ENCODE data around the gene HNRNPDL.
"Not testable (repeated sequence)": the region's sequence is repeated elsewhere in the genome, so short reads cannot be mapped to it uniquely, and the experiment has no call there.

The HNRNPDL gene

DNA sequence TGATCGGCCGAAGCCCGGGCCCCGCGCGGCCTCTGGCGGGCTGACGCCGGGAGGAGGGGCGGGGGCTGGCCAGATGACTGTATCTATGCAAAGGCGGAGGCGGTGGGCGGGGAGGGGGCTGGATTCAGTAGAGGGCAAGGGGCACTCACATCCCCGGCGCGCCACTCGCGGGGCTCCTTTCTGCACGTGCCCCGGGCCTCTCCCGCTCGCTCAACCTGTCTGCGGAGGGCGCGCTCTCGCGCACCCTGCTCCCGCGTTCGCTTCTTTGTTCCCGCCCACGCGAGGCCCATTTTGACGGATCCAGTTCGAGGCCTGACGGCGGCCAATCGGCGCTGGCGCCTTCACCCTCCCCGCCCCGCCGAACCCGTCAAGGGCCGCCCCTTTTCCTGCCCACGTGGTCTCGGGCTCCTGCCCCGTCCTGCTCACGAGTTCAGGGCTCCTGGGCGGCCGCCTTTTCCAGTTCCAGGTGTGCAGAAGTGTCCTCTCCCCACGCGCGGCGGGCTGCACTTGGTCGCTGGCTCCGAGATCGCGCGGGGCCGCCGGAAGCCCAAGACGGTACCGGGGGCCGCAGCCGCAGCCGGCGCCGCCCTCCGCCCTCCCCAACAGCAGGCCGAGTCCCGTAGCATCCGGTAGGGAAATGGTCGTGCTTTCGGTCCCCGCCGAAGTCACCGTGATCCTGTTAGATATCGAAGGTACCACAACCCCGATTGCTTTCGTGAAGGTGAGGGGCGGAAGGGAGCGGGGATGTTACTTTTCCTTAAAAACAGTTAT is at the start of gene HNRNPDL, which contains the start of gene ENOPH1:
HNRNPDL (minus strand) TSS at position 270 of the 771 bp plus-strand sequence. CDS start 772 bp downstream, outside the sequence.
ENOPH1 (plus strand) TSS at position 398 of the 771 bp plus-strand sequence; CDS start at position 638, 240 bp downstream.
- peak; percentile 97 for DNase-seq (ENCODE audit: low read depth)

DNA sequence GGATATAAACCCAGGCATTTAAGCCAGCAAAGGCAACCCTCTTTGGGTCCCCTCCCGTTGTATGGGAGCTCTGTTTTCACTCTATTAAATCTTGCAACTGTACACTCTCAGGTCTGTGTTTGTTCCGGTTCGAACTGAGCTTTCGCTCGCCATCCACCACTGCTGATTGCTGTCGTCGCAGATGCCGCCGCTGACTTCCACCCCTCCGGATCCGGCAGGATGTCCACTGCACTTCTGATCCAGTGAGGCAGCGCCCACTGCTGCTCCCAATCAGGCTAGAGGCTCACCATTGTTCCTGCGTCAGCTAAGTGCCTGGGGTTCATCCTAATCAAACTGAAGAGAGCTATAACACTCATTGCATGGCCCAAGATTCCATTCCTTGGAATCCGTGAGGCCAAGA is 49.3 kb upstream of the HNRNPDL start:
- DNase-seq (ENCODE audit: low read depth): no peak

DNA sequence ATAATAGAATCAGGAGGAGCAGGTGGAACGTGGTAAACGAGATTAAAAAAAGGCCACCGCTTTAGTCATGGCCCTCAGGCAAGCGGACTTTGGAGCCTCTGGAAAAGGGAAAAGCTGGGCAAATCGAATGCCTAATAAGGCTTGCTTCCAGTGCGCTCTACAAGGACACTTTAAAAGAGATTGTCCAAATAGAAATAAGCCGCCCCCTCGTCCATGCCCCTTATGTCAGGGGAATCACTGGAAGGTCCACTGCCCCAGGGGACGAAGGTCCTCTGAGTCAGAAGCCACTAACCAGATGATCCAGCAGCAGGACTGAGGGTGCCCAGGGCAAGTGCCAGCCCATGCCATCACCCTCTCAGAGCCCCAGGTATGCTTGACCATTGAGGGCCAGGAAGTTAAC is 47.2 kb upstream of the HNRNPDL start:
- DNase-seq (ENCODE audit: low read depth): not testable (repeated sequence)

DNA sequence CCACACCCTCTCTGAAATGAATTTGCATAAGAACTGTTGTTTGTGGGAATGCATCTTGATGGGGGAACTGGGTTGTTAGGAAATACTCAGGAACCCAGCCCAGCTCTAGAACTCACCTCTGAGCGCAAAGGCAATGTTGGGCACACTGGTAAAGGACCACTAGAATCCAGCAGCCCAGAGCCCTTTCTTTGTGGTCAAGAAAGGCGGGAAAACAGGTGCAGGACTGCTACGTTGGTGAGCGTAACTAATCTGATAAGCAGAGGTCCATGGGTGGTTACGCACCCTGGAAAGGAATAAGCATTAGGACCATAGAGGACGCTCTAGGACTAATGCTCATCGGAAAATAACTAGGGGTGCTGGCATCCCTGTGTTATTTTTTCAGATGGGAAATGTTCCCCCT is 45.7 kb upstream of the HNRNPDL start:
- not testable (repeated sequence) for DNase-seq (ENCODE audit: low read depth)

DNA sequence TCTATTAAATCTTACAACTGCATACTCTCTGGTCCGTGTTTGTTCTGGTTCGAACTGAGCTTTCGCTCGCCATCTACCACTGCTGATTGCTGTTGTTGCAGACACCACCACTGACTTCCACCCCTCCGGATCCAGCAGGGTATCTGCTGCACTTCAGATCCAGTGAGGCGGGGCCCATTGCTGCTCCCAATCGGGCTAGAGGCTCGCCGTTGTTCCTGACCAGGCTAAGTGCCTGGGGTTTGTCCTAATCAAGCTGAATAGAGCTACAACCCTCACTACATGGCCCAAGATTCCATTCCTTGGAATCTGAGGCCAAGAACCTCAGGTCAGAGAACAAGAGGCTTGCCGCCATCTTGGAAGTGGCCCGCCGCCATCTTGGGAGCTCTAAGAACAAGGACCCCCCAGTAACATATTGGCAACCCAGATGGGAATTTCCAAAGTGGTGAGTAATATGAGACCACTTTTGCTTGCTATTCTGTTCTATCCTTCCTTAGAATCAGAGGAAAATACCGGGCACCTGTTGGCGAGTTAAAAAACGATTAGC is 43.4 kb upstream of the HNRNPDL start:
- no peak for DNase-seq (ENCODE audit: low read depth)

DNA sequence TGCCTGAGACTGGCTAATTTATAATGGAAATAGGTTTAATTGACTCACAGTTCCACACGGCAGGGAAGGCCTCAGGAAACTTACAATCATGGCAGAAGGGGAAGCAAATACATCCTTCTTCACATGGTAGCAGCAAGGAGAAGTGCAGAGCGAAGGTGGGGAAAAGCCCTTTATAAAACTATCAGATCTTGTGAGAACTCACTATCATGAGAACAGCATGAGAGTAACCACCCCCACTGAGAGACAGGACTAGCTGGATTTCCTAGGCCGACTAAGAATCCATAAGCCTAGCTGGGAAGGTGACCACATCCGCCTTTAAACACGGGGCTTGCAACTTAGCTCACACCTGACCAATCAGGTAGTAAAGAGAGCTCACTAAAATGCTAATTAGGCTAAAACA is 42.8 kb upstream of the HNRNPDL start:
- not testable (repeated sequence) for DNase-seq (ENCODE audit: low read depth)

DNA sequence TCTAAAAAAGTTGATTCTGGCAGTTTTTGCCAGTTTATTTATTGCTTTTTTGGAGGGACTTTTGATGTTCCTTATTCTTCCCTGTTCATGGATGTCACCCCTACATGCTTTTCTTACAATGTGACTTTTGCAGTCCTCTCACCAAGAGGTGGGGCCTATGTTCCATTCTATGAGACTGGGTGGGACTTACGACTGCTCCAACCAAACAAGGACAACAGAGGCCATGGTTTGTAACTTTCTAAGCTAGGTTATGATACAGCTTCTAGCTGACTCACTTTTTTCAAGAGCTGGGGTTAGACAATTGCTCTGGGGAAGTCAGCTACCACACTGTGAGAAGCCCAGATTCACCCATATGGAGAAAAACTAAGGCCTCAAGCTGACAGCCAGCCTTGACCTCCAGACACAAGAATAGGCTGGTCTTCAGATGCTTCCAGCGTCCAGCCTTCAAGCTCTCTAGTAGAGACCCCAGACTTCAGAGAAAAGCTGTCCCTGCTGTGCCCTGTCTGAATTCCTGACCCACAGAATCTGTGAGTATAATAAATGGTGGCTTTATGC is 39.6 kb upstream of the HNRNPDL start:
- DNase-seq (ENCODE audit: low read depth): peak; percentile 56

DNA sequence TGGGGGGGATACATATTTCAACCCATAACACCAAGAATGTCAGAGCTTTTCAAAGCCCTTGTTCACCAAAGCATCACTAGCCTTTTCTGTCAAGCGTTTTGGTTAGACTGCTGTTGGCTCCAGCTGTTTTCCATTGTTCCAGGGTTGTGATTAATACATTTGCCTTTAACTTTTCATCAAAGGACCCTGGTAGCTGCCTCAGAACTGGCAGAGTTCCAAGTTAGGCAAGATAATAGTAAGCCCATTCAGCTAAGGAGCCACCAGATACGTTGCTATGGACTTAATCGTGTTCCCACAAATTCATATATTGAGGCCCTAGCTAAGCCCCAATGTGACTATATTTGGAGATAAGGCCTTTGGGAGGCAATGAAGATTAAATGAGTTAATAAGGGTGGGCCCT is 37.2 kb upstream of the HNRNPDL start:
- no peak for DNase-seq (ENCODE audit: low read depth)

DNA sequence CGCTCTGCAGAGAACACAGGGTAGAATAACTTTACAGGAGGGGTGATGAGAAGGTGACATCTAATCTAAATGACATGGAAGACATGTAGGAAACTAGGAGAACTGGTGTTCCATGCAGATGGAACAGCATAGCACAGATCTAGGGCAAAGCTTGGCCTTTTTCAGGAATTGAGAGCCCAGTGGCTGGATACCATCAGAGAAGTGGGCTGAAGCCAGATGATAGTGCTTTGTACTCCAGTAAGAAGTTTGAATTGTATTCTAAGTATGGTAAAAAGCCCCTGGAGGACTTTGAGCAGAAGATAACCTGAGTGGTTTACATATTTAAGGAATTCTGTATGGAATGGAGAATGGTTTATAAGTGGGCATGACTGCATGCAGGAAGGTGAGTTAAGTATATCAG is 33.0 kb upstream of the HNRNPDL start:
- no peak for DNase-seq (ENCODE audit: low read depth)

DNA sequence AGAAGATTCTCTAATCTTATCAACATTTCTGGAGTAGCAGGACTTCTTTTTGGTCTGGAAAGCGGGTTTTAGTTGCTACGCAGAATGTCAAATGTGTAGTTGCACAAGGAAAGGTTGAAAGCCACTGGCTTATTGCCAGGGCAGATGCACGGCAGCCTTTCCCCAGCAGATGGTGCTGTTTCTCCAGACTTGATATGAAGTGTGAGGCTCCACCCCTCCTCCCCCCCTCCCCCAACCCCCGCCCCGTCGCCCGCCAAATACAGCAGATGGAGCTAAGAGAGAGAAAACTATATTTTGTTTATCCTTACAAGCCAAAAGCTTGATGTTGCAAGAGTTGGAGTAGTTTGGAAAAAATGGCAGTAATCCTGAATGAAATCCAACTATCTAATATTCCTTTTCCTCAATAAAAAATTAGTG is 32.2 kb upstream of the HNRNPDL start:
- DNase-seq (ENCODE audit: low read depth): peak; percentile 84

DNA sequence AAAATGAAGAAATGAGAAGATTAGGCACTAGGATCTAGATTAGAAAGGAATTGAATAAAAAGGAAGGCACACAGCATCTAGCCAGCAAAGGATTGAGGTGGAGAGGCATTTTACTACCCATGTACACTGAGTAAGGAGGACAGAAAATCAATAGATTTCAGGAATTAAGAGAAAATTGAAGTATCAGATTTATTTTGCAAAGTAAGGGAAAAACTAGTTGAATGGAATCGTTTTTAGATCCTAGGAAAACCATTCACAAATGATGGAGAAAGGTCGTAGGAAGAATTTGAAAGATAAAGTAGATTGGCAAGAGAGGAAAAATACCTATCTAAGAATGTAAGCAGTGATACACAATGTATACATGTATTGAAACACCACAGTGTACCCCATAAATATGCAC is 31.4 kb upstream of the HNRNPDL start:
- no peak for DNase-seq (ENCODE audit: low read depth)

DNA sequence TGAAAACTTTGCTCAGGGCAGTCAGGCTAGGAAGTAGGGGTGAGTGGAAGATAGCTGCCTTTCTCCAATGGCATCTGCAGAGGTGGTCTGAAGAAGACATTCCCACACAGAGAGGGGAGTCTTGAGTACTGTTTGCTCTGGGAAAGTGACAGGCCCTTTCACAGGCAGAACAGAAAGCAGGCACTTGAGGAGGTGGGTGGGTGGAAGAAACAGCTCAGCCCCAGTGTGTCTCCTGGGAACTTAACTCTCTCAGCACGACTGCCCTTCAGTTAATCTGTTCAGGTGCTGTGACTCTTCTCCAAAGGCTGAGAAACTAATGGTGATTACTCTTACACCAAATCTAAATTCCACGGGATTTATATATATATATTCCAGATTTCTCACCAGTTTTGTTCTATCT is 28.5 kb upstream of the HNRNPDL start:
- no peak for DNase-seq (ENCODE audit: low read depth)

DNA sequence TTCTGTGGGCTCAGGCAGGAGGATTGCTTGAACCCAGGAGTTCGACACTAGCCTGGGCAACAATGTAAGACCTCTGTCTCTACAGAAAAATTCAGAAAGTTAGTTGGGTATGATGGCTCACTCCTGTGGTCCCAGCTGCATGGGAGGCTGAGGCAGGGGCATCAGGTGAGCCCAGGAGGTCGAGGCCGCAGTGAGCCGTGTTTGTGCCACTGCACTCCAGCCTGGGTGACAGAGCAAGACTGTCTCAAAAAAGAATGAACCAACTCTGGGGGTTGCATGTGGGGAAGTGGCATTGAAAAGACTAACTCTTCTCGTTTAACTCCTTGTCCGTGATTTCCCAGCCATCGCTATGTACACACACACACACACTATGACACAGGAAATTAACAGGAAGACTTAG is 27.0 kb upstream of the HNRNPDL start:
- no peak for DNase-seq (ENCODE audit: low read depth)

DNA sequence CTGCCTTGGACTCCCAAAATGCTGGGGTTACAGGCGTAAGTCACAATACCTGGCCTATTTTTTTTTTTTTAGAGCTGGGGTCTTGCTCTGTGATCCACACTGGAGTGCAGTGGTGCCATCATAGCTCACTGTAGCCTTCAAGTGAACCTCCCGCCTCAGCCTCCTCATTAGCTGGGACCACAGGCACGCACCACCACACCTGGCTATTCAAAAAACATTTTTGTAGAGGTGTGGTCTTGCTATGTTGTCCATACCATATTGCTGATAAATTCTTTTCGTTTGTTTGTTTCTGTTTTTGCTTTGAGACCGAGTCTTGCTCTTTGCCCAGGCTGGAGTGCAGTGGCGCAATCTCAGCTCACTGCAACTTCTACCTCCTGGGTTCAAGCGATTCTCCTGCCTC is 21.8 kb upstream of the HNRNPDL start:
- no peak for DNase-seq (ENCODE audit: low read depth)

DNA sequence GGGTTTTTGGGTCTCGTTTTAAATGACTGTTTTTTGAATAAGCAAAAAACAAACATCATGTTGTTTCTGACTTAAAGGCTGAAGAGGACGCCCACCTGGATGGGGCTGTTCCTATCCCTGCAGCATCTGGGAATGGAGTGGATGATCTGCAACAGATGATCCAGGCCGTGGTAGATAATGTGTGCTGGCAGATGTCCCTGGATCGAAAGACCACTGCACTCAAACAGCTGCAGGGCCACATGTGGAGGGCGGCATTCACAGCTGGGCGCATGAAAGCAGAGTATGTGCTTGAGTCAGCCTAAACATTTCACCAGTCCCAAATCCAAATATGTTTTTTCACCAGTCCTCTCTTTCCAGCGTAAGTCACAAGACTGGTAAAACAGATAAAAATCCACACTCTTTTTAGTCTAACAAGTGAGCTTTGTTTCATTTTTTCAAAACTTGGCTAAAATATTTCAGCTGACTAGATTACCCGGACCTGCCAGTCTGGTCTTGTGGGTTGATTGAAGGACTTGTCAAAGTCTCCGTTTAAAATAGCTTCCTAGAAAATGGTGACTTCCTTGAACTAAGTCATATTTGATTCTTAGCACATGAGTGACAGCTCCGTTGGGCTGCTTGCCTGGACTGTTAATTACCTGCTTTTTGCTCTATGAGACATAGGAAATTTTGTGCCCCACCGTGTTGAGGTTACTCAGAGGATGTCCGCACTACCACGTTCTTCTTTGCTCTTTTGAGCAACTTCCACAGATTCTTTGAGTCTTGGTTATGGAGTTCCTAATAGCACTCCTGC is 20.9 kb upstream of the HNRNPDL start:
- DNase-seq (ENCODE audit: low read depth): no peak

DNA sequence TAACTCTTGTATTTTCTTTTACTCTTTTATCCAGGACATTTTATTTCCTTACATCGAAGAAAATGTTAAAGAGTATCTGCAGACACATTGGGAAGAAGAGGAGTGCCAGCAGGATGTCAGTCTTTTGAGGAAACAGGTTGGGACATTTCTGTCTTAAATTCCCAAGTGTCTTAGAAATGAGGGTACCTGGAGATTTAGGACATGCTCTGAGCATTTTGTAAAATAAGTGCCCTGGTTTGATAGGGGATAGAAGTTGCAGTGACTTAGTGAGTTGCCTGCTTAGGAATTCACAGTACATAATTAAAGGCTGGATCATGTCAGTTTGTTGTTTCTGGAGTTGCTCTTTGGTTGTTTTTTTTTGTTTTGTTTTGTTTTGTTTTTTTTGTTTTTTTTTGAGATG is 17.6 kb upstream of the HNRNPDL start:
- no peak for DNase-seq (ENCODE audit: low read depth)

DNA sequence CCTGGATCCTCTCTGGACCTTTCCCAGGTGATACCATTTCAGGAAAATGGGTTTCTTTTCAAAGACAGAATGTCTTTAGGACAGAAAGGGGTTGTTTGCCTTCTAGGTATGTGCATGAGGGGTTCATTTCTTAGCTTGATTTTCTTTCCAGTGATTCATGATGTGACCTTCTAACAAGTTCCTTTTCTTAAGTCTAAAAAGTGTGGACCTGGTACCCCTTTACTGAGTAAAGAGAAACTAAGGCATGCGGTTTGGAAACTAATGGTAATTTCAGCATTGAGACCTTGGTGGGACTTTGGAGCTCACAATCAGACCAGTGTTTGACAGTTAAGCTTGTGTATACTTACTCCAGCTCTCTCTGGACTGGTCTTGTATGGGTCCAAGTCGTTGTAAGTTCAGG is 8.8 kb upstream of the HNRNPDL start:
- DNase-seq (ENCODE audit: low read depth): no peak

DNA sequence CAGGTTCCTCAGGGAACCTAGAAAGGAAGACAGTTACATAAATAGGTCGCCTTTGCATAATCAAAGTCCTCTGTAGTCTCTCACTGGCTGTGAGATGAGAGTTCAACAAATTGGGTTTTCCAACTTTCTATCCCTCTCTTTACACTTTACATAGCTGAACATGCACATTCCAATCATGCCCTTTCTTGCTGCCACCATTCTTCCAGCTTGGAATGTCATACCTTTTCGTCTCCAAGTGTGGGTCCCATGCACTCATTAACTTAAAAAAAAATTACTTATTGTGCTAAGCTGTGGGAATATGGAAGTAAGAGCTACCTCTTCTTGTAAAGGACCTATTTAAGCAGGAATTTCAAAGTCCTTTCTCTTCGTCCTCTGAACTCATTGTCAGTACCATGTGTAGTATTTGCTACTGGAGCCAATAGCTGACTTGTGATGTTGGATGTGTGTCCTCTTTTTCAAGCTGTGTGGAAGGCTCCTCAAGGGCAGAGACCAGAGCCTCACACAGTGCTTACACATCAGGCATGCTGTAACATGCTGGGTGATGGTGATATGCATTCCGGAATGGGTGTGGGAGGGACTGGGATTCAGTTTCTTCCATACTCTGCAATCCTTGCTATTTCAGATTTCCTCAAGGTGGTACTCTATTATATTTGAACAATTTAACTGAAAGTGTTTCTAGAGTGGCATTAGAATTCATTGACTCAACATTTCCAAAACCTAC is 7.2 kb upstream of the HNRNPDL start:
- DNase-seq (ENCODE audit: low read depth): no peak

DNA sequence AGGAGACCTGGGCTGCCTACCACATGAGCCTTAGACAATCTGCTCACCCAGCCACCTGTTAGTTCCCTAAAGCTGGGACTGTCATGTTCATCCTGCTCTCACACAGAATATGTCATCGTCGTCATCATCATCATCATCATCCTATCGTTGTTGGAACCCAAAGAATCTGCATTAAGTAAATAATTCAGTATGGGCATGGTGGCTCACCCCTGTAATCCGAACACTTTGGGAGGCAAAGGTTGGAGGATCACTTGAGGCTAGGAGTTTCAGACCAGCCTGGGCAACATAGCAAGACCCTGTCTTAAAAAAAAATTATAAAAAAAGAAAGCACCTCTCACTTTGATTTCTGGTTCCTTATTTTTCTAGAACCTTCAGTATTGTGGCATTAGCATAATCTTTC is 6.5 kb upstream of the HNRNPDL start:
- no peak for DNase-seq (ENCODE audit: low read depth)

DNA sequence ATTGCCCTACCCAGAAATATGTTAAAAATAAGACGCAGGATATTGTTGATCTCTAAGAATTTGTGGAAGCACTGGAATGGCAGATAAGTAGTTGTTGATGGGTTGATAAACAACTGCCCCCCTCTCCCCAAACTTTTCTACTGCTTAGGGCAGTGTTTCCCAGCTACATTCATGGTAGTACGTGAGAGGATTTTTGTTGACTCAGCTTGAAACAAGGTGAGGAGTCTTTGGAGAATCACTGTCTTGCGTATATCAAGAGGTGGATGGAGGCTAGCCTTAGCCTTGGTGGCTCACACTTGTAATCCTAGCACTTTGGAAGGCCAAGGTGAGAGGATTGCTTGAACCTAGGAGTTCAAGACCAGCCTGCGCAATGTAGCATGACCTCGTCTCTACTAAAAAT is 5.9 kb upstream of the HNRNPDL start:
- no peak for DNase-seq (ENCODE audit: low read depth)

DNA sequence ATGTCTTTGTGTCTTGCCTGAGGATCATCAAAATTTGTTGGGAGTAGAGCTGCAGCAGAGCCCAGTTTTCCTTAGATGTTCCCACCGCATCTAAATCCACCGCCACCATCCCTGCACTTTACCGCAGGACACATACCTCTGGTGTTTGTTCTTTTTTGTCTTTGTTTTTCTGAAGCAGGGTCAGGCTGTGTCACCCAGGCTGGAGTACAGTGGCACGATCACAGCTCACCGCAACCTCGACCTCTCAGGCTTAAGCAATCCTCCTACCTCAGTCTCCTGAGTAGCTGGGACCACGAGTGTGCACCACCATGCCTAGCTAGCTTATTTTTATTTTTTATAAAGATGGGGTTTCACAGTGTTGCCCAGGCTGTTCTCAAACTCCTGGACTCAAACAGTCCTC is 4.7 kb upstream of the HNRNPDL start:
- no peak for DNase-seq (ENCODE audit: low read depth)

DNA sequence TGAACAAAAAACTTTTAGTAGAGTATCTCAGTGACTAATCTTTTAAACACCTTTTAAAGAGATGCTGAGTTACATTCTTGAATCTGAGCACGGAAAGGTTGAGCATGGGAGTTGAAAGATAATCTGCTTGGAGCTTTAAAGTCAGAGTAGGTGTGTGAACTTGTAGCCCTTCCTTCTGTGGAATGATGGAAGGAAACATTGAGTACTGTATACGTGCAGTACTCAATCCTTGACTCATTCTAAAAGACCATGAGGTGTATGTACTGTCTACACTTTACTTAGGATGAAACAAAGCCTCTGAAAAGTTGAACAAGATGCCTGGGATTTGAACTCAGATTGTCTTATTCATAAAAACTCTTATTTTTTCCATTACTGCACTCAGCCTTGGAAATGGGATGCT is 3.5 kb upstream of the HNRNPDL start:
- no peak for DNase-seq (ENCODE audit: low read depth)

Measured in ELR (cell line).